GM18861 (cell line): ENCODE results near the gene CDH13.

Source experiments
- ATAC-seq: cut with Tn5 transposase; IDR thresholded peaks from one replicate; pipeline ENCODE4 v1.9.1; 2021; ENCODE audit not compliant: unreplicated experiment

The CDH13 gene

GRCh38 chr16:82878466-82878865, 251.7 kb downstream of the CDH13 start:
- ATAC-seq = no peak

- no peak for ATAC-seq
Observed at GRCh38 chr16:82880346-82880745, 253.6 kb downstream of the CDH13 start.

GRCh38 chr16:82881516-82881915, 254.7 kb downstream of the CDH13 start:
- ATAC-seq = no peak

GRCh38 chr16:82882226-82882625, 255.5 kb downstream of the CDH13 start:
- ATAC-seq = no peak

- ATAC-seq = no peak
Observed at GRCh38 chr16:82882982-82883835, 256.4 kb downstream of the CDH13 start.

- ATAC-seq = no peak
Observed at GRCh38 chr16:82884320-82884898, 257.6 kb downstream of the CDH13 start.

- ATAC-seq = no peak
Observed at GRCh38 chr16:82886146-82886545, 259.4 kb downstream of the CDH13 start.

- ATAC-seq = no peak
Observed at GRCh38 chr16:82888591-82889001, 261.8 kb downstream of the CDH13 start.

- ATAC-seq = no peak
Observed at GRCh38 chr16:82891424-82891823, 264.7 kb downstream of the CDH13 start.

- ATAC-seq = no peak
Observed at GRCh38 chr16:82891918-82892317, 265.1 kb downstream of the CDH13 start.

GRCh38 chr16:82892324-82892723, 265.6 kb downstream of the CDH13 start:
- ATAC-seq = no peak

- ATAC-seq = no peak
Observed at GRCh38 chr16:82895843-82896242, 269.1 kb downstream of the CDH13 start.

GRCh38 chr16:82899006-82899405, 272.2 kb downstream of the CDH13 start:
- ATAC-seq = no peak

GRCh38 chr16:82899731-82900450, 273.1 kb downstream of the CDH13 start:
- no peak for ATAC-seq

- no peak for ATAC-seq
Observed at GRCh38 chr16:82900559-82900958, 273.8 kb downstream of the CDH13 start.

GRCh38 chr16:82911925-82912324, 285.2 kb downstream of the CDH13 start:
- no peak for ATAC-seq

GRCh38 chr16:82915139-82915824, 288.5 kb downstream of the CDH13 start:
- no peak for ATAC-seq

- no peak for ATAC-seq
Observed at GRCh38 chr16:82917886-82918595, 291.3 kb downstream of the CDH13 start.

GRCh38 chr16:82924075-82924854, 297.5 kb downstream of the CDH13 start:
- ATAC-seq = no peak

GRCh38 chr16:82926500-82926899, 299.7 kb downstream of the CDH13 start:
- ATAC-seq = no peak
